ENCODE data around the gene AP1S3.

Gene AP1S3

GRCh38 chr2:223837287-223838061, at the start of gene AP1S3:
AP1S3 (minus strand) TSS chr2:223837582; CDS start chr2:223837450, 132 bp downstream.
- TF ChIP-seq CTCF (IDR thresholded peaks at IDR 0.05; ENCODE audit: control extremely low read depth, extremely low read depth, low read depth, missing control alignments), result peak; percentile 45
- CTCF ChIA-PET, result interaction anchor here (0.7 to 2.4 kb wide), 9 partner anchors 10 to 98 kb away, joined by 3 to 11 read pairs (median 3); no protein-coding TSS in a partner anchor
- POLR2A ChIA-PET, result interaction anchor here (0.6 kb wide), 2 partner anchors 60 to 218 kb away, joined by 3 read pairs; no protein-coding TSS in a partner anchor
- DNase-seq (ENCODE audit: extremely low spot score), result peak; percentile 88

GRCh38 chr2:223887127-223887526, 49.7 kb upstream of the AP1S3 start:
- ChIA-PET POLR2A (no interaction called here), CTCF (no interaction called here)
- no peak for TF ChIP-seq CTCF (IDR thresholded peaks at IDR 0.05; ENCODE audit: control extremely low read depth, extremely low read depth, low read depth, missing control alignments)
- DNase-seq (ENCODE audit: extremely low spot score), result no peak

- CTCF ChIA-PET, result no interaction called here
- no peak for DNase-seq (ENCODE audit: extremely low spot score)
- POLR2A ChIA-PET, result no interaction called here
- TF ChIP-seq CTCF (IDR thresholded peaks at IDR 0.05; ENCODE audit: control extremely low read depth, extremely low read depth, low read depth, missing control alignments), result no peak
These were observed 49.3 kb upstream of the AP1S3 start for GRCh38 chr2:223886726-223887125.

- no peak for TF ChIP-seq CTCF (IDR thresholded peaks at IDR 0.05; ENCODE audit: control extremely low read depth, extremely low read depth, low read depth, missing control alignments)
- ChIA-PET CTCF (interaction anchor here (1.0 kb wide), 1 partner anchor 56 kb away, joined by 3 read pairs; no protein-coding TSS in a partner anchor), POLR2A (no interaction called here)
- peak; percentile 50 for DNase-seq (ENCODE audit: extremely low spot score)
These were observed 47.0 kb upstream of the AP1S3 start for GRCh38 chr2:223884399-223884798.

- ChIA-PET CTCF (no interaction called here), POLR2A (no interaction called here)
- no peak for TF ChIP-seq CTCF (IDR thresholded peaks at IDR 0.05; ENCODE audit: control extremely low read depth, extremely low read depth, low read depth, missing control alignments)
- no peak for DNase-seq (ENCODE audit: extremely low spot score)
These were observed 45.3 kb upstream of the AP1S3 start for GRCh38 chr2:223882715-223883114.

- ChIA-PET CTCF (interaction anchor here (0.7 to 1.2 kb wide), 2 partner anchors 9 to 16 kb away, joined by 3 to 4 read pairs; no protein-coding TSS in a partner anchor), POLR2A (interaction anchor here (0.7 kb wide), 1 partner anchor 125 kb away, joined by 4 read pairs; no protein-coding TSS in a partner anchor)
- DNase-seq (ENCODE audit: extremely low spot score), result no peak
- no peak for TF ChIP-seq CTCF (IDR thresholded peaks at IDR 0.05; ENCODE audit: control extremely low read depth, extremely low read depth, low read depth, missing control alignments)
These were observed 43.4 kb upstream of the AP1S3 start for GRCh38 chr2:223880796-223881195.
